Measurements from ENCODE around the gene CBS.
"Not testable (repeated sequence)": the region's sequence is repeated elsewhere in the genome, so short reads cannot be mapped to it uniquely, and the experiment has no call there.

DNA sequence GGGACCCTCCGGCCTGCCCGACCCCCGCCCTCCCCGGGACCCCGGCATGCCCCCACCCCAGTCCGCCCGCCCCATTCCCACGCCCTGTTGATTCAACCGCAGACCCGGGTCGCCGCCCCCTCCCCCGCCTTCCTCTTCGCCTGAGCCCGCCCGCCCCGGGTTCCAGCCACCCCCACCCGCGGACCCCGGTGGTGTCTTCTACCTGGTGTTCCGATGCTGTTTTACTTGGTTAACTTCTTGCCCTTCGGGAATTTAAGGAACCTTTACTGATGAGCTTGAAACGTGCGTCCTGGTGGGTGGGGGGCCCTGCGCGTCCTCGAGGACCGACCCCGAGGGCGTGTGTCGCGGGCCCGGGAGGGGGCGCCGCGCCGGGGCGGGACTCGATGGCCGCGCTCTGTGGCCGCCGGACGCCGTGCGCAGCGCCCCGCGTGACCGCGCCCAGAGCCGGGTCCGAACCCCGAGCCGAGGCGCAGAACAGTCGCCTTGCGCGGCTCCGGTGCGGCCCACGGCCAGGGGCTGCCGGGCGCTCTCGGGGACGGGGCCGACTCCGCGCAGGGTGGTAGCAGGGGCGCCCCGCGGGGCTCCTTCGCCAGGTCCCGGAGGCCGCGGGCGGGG lies 495 bp upstream of the CBS start:
- not testable (repeated sequence) for TF ChIP-seq CTCF (conservative IDR thresholded peaks at IDR 0.05 in 1 of 2, IDR thresholded peaks at IDR 0.05 in 1 of 2; ENCODE audit: extremely low read depth in 1 of 2, insufficient read depth in 1 of 2, low read depth in 1 of 2, low read length in 2 of 2); EZH2 (IDR thresholded peaks at IDR 0.05; ENCODE audit: borderline replicate concordance, low read length)

All from mammary epithelial cell (primary cell).